SK-N-MC (cell line): ENCODE data around the gene SEMA6A.

Source experiments
- DNase-seq: peaks from one replicate; pipeline ENCODE4 v3.0.0-alpha.2; 2011; ENCODE audit warnings: low read depth, low spot score
- H3K27ac ChIP-seq: fragments of 200-600 bp; sonication (generic); 2 replicates; pipeline ENCODE4 v1.5.1; 2016; ENCODE audit warnings: mixed run types
- H3K36me3 ChIP-seq: fragments of 200-600 bp; sonication (generic); 2 replicates; pipeline ENCODE4 v1.6.1; 2017; ENCODE audit warnings: antibody characterized with exemption, low read length, mixed read lengths; ENCODE audit not compliant: insufficient read depth
- H3K4me3 ChIP-seq: fragments of 200-600 bp; sonication (generic); 2 replicates; pipeline ENCODE4 v1.5.1; 2016
- H3K9ac ChIP-seq: fragments of 200-600 bp; sonication (generic); 2 replicates; pipeline ENCODE4 v1.8.0; 2017; ENCODE audit warnings: mixed run types, mixed read lengths; ENCODE audit not compliant: insufficient read length
- H3K9me3 ChIP-seq: fragments of 200-600 bp; sonication (generic); 2 replicates; pipeline ENCODE4 v1.6.1; 2017; ENCODE audit warnings: low read depth, mild to moderate bottlenecking, antibody characterized with exemption, low read length, moderate library complexity, mixed read lengths
- EZH2 ChIP-seq: fragments of 200-600 bp; sonication (generic); IDR thresholded peaks from one replicate; pipeline ENCODE4 v1.6.1; 2017; ENCODE audit warnings: antibody characterized with exemption
- FOXP2 ChIP-seq: optimal IDR thresholded peaks from 2 replicates; pipeline ENCODE3; 2011; ENCODE audit warnings: mild to moderate bottlenecking, moderate library complexity; ENCODE audit not compliant: insufficient read depth; ENCODE audit errors: extremely low read length, control extremely low read depth
- POLR2AphosphoS5 ChIP-seq: IDR thresholded peaks from 2 replicates; pipeline ENCODE4 v1.6.1; 2012; ENCODE audit warnings: mild to moderate bottlenecking, low read depth, low read length, borderline replicate concordance

The SEMA6A gene

DNA sequence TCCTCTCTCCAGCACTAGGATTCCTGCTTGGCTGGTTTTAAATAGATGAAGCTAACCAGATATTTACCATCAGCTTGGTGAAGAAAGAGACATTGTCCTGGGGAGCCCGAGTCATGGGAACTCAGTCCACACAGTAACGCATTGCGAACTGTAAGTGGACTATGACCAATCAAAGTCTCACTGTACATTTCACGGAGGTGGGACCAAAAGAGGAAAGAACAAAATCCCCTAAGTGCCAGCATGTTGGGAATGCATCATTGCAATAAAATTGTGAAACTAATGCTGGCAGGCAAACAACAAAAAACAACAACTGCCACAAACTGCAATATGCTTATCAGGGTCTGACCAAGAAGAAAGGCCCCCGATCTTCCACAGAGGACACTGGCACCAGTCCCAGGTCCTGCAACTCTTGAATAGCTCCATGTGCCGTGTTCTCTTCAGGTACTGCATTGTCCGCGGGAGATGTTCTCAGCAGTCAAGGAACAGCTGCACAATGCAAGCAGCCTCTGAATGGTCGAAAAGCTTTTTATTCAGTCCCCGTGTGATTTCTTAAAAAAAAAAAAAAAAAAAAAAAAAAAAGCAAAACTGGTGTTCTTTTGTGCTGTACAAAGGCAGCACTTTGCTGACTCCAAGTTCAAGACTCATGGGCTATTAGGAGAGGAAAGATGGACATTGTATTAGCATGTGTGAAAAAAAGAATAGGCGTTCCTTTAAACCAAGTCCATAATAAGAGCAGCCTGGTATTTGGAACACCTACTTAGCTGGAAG lies 38.1 kb downstream of the SEMA6A start:
- Histone ChIP-seq H3K9me3 (no peaks in the 10 kb centered on the region), H3K36me3 (no peaks in the 10 kb centered on the region), H3K4me3 (no peak overlapping the region), H3K27ac (no peak overlapping the region), H3K9ac (no peak overlapping the region)
- no peak for TF ChIP-seq EZH2
- no peak for TF ChIP-seq FOXP2
- TF ChIP-seq POLR2AphosphoS5, result no peak
- no peak for DNase-seq

GRCh38 chr5:116534964-116535651 lies 39.5 kb downstream of the SEMA6A start:
- H3K36me3 ChIP-seq, result no peaks in the 10 kb centered on the region
- no peak overlapping the region for H3K9ac ChIP-seq
- H3K9me3 ChIP-seq, result no peaks in the 10 kb centered on the region
- H3K27ac ChIP-seq, result no peak overlapping the region
- no peak overlapping the region for H3K4me3 ChIP-seq
- TF ChIP-seq EZH2 (no peak), POLR2AphosphoS5 (no peak)
- DNase-seq, result no peak

DNA sequence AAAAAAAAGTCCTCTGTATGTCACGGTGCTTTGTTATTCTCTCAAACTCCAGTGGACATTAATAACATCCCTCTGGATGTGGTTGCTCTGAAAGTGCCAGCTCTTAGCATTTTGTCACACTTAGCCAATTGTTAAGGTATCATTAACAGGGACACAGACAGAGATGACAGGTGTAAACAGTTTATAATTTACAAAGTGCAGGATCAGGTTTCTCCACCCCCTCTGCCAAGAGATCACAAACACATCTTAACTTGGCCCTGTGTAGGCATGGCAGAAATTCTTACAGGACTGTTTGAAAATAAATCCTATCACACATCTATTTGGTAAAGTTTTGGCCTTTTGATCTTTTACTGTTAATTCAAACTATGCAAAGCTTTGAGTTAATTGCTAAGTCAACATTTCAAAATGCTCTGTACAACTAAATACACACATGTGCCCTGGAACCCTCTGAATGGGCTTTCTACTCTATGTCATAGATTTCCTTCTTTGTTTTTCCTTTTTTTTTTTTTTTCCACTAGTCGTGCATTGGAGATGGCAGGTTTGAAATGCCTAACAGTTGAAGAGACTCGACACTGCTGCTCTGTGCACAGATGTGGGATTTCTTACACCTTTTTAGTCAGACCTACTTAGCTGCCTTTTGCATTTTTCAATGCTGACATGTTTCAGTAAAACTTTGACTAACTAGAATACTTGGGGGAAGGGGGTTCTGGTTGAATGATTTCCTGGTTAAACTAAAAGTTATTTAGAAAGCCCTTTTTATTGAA lies 41.7 kb downstream of the SEMA6A start:
- Histone ChIP-seq H3K9me3 (no peaks in the 10 kb centered on the region), H3K4me3 (no peak overlapping the region), H3K27ac (no peak overlapping the region), H3K9ac (no peak overlapping the region), H3K36me3 (no peaks in the 10 kb centered on the region)
- DNase-seq, result no peak
- TF ChIP-seq FOXP2, result no peak
- TF ChIP-seq EZH2, result no peak
- no peak for TF ChIP-seq POLR2AphosphoS5

GRCh38 chr5:116531635-116532034 lies 43.0 kb downstream of the SEMA6A start:
- Histone ChIP-seq H3K36me3 (no peaks in the 10 kb centered on the region), H3K9me3 (no peaks in the 10 kb centered on the region), H3K27ac (no peak overlapping the region), H3K4me3 (no peak overlapping the region), H3K9ac (no peak overlapping the region)
- no peak for TF ChIP-seq EZH2
- no peak for TF ChIP-seq FOXP2
- TF ChIP-seq POLR2AphosphoS5, result no peak
- DNase-seq, result no peak

DNA sequence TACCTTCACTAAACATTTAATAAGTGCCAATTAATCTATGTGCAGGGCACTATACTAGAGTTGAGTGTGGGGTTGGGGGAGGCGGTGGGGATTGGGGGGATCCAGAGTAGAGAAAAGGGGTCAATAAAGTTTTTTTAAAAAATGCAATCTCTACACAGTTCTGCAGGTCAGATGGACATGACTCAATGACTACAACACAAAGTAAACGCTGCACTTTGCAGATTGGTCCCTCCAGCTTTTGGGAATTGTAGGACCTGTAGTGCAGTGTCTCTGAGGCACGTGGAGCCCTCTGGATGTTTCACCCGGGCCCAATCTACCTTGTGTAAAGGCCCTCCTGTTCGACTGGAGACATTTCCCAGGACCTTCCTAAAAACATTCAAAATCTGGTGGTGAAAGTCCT lies 43.5 kb downstream of the SEMA6A start:
- Histone ChIP-seq H3K4me3 (no peak overlapping the region), H3K27ac (no peak overlapping the region), H3K9ac (no peak overlapping the region), H3K9me3 (no peaks in the 10 kb centered on the region), H3K36me3 (no peaks in the 10 kb centered on the region)
- no peak for DNase-seq
- no peak for TF ChIP-seq FOXP2
- TF ChIP-seq EZH2, result no peak
- no peak for TF ChIP-seq POLR2AphosphoS5

GRCh38 chr5:116530276-116530675 lies 44.3 kb downstream of the SEMA6A start:
- Histone ChIP-seq H3K4me3 (no peak overlapping the region), H3K9ac (no peak overlapping the region)

GRCh38 chr5:116529615-116530014 lies 45.0 kb downstream of the SEMA6A start:
- no peak overlapping the region for H3K9ac ChIP-seq
- no peak for TF ChIP-seq POLR2AphosphoS5
- no peak for TF ChIP-seq FOXP2
- no peak for TF ChIP-seq EZH2
- no peaks in the 10 kb centered on the region for H3K9me3 ChIP-seq
- no peak for DNase-seq
- H3K36me3 ChIP-seq, result no peaks in the 10 kb centered on the region
- no peak overlapping the region for H3K27ac ChIP-seq
- no peak overlapping the region for H3K4me3 ChIP-seq

More at GRCh38 chr5:116530276-116530675, 44.3 kb downstream of the SEMA6A start:
- H3K9me3 ChIP-seq, result no peaks in the 10 kb centered on the region
- DNase-seq, result no peak
- TF ChIP-seq POLR2AphosphoS5 (no peak), EZH2 (no peak), FOXP2 (no peak)
- H3K36me3 ChIP-seq, result no peaks in the 10 kb centered on the region
- H3K27ac ChIP-seq, result no peak overlapping the region

GRCh38 chr5:116528519-116529234 lies 45.9 kb downstream of the SEMA6A start:
- TF ChIP-seq EZH2 (no peak), FOXP2 (no peak), POLR2AphosphoS5 (no peak)
- no peak overlapping the region for H3K27ac ChIP-seq

More at GRCh38 chr5:116528519-116529234, 45.9 kb downstream of the SEMA6A start:
- no peaks in the 10 kb centered on the region for H3K36me3 ChIP-seq
- H3K9ac ChIP-seq, result no peak overlapping the region
- H3K4me3 ChIP-seq, result no peak overlapping the region
- no peaks in the 10 kb centered on the region for H3K9me3 ChIP-seq
- no peak for DNase-seq
